Osteoblast (primary cell): ENCODE data around the gene TMEM221. TPM values are rescaled to one million over a fixed set of nuclear protein-coding genes. Genes with fewer than 3 reads are reported as not detected.

Experiments used
- DNase-seq: peaks from one replicate; pipeline ENCODE4 v3.0.0; 2011; ENCODE audit warnings: low spot score, mixed read lengths; ENCODE audit not compliant: insufficient read length; ENCODE audit errors: missing footprints
- H2AFZ ChIP-seq: 2 replicates; pipeline ENCODE4 v1.6.0; 2011; ENCODE audit warnings: mild to moderate bottlenecking, low read length
- H3K27ac ChIP-seq: 2 replicates; pipeline ENCODE4 v1.5.1; 2011; ENCODE audit warnings: mild to moderate bottlenecking, low read depth, low read length, moderate library complexity
- H3K27me3 ChIP-seq: 2 replicates; pipeline ENCODE4 v1.6.0; 2012; ENCODE audit warnings: mild to moderate bottlenecking, control low read depth, inconsistent platforms, low read length, moderate library complexity; ENCODE audit not compliant: insufficient read depth
- H3K36me3 ChIP-seq: 2 replicates; pipeline ENCODE4 v1.5.1; 2011; ENCODE audit warnings: mild to moderate bottlenecking, low read length, control low read depth, moderate library complexity; ENCODE audit not compliant: insufficient read depth
- H3K4me1 ChIP-seq: 2 replicates; pipeline ENCODE4 v1.5.1; 2011; ENCODE audit warnings: mild to moderate bottlenecking, low read length, control low read depth, moderate library complexity; ENCODE audit not compliant: insufficient read depth
- H3K4me2 ChIP-seq: 2 replicates; pipeline ENCODE4 v1.6.0; 2011; ENCODE audit warnings: mild to moderate bottlenecking, low read length; ENCODE audit not compliant: insufficient read depth
- H3K4me3 ChIP-seq: fragments of 200-600 bp; sonication (generic); 3 replicates; pipeline ENCODE4 v1.5.1; 2012; ENCODE audit warnings: mild to moderate bottlenecking, low read length, inconsistent platforms; ENCODE audit not compliant: insufficient read depth
- H3K79me2 ChIP-seq: 2 replicates; pipeline ENCODE4 v1.6.0; 2012; ENCODE audit warnings: mild to moderate bottlenecking, low read length, control low read depth, inconsistent platforms; ENCODE audit not compliant: insufficient read depth
- H3K9me3 ChIP-seq: 2 replicates; pipeline ENCODE4 v1.5.1; 2011; ENCODE audit warnings: low read depth, low read length, control low read depth
- H4K20me1 ChIP-seq: 2 replicates; pipeline ENCODE4 v1.6.0; 2012; ENCODE audit warnings: mild to moderate bottlenecking, low read length, control low read depth; ENCODE audit not compliant: insufficient read depth
- CTCF ChIP-seq: IDR thresholded peaks from 2 replicates; pipeline ENCODE4 v1.5.1; 2011; ENCODE audit warnings: mild to moderate bottlenecking, low read depth, low read length, moderate library complexity; ENCODE audit errors: extremely low read depth
- total RNA-seq: library from RNA; depleted of rRNA; stranded (reverse); fragments of >200 nt; gene quantifications from 2 replicates; pipeline ENCODE4 v1.2.3, GENCODE V29; 2012

TMEM221 gene
- total RNA-seq, 1 donor: not detected

GRCh38 chr19:17488593-17489391 is 40.3 kb upstream of the TMEM221 start:
- H3K4me2 ChIP-seq: no peak overlapping the region

GRCh38 chr19:17487284-17488121 is 39.0 kb upstream of the TMEM221 start:
- H2AFZ ChIP-seq: no peak overlapping the region
- peak; percentile 56 for DNase-seq
- no peaks in the 10 kb centered on the region for H3K9me3 ChIP-seq
- peaks cover 5% of the 10 kb centered on the region for H3K36me3 ChIP-seq
- H3K27ac ChIP-seq: no peak overlapping the region
- TF ChIP-seq CTCF: no peak
- no peak overlapping the region for H3K4me2 ChIP-seq
- no peak overlapping the region for H3K4me3 ChIP-seq
- peaks cover 23% of the 10 kb centered on the region for H3K79me2 ChIP-seq
- H4K20me1 ChIP-seq: peaks cover 19% of the 10 kb centered on the region
- H3K27me3 ChIP-seq: no peaks in the 10 kb centered on the region
- H3K4me1 ChIP-seq: no peaks in the 10 kb centered on the region

More at GRCh38 chr19:17488593-17489391, 40.3 kb upstream of the TMEM221 start:
- peaks cover 8% of the 10 kb centered on the region for H4K20me1 ChIP-seq
- no peaks in the 10 kb centered on the region for H3K9me3 ChIP-seq
- peaks cover 11% of the 10 kb centered on the region for H3K79me2 ChIP-seq
- H3K36me3 ChIP-seq: peaks cover 5% of the 10 kb centered on the region
- no peak overlapping the region for H2AFZ ChIP-seq
- no peaks in the 10 kb centered on the region for H3K4me1 ChIP-seq
- TF ChIP-seq CTCF: no peak
- no peak overlapping the region for H3K4me3 ChIP-seq
- H3K27ac ChIP-seq: no peak overlapping the region
- H3K27me3 ChIP-seq: no peaks in the 10 kb centered on the region
- peak; percentile 46 for DNase-seq

- Histone ChIP-seq H3K36me3 (peaks cover 5% of the 10 kb centered on the region), H4K20me1 (peaks cover 19% of the 10 kb centered on the region), H2AFZ (no peak overlapping the region), H3K4me1 (no peaks in the 10 kb centered on the region), H3K27me3 (no peaks in the 10 kb centered on the region), H3K27ac (no peak overlapping the region), H3K79me2 (peaks cover 30% of the 10 kb centered on the region), H3K4me2 (no peak overlapping the region), H3K9me3 (no peaks in the 10 kb centered on the region), H3K4me3 (no peak overlapping the region)
- TF ChIP-seq CTCF: no peak
- DNase-seq: peak; percentile 11
Observed at GRCh38 chr19:17486545-17487240, 38.2 kb upstream of the TMEM221 start.
